NCI-H2081 (cell line): Measurements from ENCODE around the gene TMSB10.
"Not testable (repeated sequence)": the region's sequence is repeated elsewhere in the genome, so short reads cannot be mapped to it uniquely, and the experiment has no call there.

Source experiments
- DNase-seq, 2 experiments: peaks; one replicate each; lab custom pipeline; 2025; lab: John Stamatoyannopoulos, UW

Gene TMSB10

GRCh38 chr2:84904717-84905174 is 710 bp upstream of the TMSB10 start:
- DNase-seq, result peak in 1 of 2 experiments; percentile 16

- DNase-seq, result no peak
Measured at GRCh38 chr2:84906108-84906899, 848 bp downstream of the TMSB10 start.

DNA sequence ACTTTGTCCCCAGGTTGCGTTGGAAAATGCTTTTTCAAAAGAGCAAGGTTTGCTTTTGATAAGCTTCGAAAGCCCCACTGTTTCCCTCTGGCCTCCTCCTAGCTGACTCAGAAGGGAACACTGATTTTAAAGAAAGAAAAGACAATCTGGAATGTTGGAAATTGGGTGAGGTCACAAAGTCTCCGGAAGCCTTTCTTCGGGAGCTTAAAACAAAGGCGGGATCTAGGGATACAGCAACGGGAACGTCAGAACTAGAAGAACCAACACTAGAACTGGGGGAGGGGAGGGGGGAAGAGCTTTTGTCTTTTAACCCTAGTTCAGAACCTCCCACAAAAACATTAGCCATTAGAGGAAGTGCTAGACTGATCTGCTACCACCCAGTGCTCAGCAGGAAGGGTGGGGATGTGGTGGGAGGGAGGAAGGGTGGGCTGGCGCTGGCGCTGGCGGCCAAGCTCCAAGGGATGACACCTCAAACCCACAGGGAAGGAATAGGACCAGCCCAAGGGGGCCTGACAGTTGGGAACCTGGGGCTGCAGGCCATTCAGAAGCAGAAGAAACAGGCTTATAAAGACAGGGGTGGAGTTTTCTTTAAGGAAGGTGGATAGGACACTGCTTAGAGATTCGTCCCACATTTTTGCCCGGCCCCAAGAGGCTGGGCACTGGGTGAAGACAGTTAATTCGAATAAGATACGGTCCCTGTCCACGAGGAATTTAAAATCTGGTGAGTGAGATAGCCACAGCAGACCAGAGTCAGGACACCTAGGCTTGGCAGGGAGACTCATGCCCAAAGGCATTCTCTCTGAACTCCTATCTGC is 1.7 kb downstream of the TMSB10 start:
- peak; percentile 56 to 68 for DNase-seq

GRCh38 chr2:84908948-84909713 is 3.7 kb downstream of the TMSB10 start:
- DNase-seq, result no peak

DNA sequence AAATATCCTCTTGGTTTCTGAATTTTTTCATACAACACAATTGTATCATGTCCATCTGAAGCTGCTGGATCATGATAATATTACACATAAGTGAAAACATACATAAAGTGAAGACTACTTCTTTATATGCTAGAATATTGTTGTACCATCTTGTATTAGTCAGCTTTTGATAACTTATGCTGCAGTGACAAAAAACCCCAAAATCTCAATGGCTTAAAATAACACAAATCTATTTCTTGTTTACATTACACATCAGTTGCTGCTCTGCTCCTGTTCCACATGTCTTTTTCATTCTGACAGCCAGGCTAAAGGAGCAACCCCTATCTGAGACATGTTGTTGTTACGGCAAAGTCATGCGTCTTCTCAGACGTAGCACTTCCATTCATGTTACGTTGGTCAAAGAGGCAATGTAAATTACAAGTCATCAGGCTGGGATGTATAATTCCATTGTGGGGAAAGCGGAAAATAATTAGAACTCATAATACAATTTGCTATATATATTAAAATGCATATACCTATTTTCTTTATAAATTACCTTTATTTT is 5.8 kb downstream of the TMSB10 start:
- no peak for DNase-seq

DNA sequence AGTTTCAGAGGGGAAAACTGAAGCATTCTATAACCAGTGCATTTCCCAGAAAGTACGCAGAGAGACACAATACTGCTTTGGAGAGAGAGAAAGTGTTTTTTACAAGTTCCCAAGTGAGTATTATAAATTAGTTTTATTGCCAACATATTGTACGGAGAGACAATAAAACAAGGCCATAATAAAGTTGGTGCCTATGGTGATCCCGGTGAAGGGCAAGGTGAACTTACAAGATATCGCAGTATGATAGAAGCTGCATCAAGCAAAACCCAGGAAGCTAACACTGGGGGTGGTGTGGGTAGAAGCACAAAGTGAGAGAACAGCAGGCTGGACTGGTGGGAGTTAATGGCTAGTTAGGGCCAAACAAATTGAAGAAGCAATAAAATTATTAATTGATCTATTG is 7.5 kb downstream of the TMSB10 start:
- DNase-seq, result no peak

- no peak for DNase-seq
Measured at GRCh38 chr2:84914334-84914733, 8.9 kb downstream of the TMSB10 start.

DNA sequence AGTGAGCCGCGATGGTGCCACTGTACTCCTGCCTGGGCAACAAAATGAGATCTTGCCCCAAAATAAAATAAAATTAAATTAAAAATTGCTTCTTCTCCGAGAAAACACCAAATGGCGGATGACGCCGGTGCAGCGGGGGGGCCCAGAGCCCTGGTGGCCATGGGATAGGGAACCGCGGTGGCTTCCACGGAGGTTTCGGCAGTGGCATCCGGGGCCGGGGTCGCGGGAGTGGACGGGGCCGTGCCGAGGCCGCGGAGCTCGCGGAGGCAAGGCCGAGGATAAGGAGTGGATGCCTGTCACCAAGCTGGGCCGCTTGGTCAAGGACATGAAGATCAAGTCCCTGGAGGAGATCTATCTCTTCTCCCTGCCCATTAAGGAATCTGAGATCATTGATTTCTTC is 10.2 kb downstream of the TMSB10 start:
- DNase-seq, result not testable (repeated sequence)

DNA sequence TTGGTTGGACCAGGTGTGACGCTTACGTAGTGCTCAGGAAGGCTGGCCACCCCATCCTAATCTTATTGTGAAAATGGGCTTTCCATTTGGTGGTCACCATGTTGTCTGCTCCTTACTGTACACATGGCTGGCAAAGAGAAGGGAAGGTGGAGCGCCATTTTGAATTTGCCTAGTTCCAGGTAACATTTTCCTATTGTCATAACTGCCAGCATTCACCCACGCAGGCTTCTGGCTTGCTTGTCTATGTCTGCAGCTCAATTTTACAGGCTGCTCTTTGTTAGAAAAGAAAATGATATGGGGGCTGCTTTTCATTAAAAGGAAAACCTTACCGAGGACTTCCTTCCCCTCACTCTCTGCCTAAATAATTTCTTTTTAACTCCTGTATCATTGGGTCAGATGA is 12.4 kb downstream of the TMSB10 start:
- not testable (repeated sequence) for DNase-seq

GRCh38 chr2:84918430-84918829 is 13.0 kb downstream of the TMSB10 start:
- no peak for DNase-seq

DNA sequence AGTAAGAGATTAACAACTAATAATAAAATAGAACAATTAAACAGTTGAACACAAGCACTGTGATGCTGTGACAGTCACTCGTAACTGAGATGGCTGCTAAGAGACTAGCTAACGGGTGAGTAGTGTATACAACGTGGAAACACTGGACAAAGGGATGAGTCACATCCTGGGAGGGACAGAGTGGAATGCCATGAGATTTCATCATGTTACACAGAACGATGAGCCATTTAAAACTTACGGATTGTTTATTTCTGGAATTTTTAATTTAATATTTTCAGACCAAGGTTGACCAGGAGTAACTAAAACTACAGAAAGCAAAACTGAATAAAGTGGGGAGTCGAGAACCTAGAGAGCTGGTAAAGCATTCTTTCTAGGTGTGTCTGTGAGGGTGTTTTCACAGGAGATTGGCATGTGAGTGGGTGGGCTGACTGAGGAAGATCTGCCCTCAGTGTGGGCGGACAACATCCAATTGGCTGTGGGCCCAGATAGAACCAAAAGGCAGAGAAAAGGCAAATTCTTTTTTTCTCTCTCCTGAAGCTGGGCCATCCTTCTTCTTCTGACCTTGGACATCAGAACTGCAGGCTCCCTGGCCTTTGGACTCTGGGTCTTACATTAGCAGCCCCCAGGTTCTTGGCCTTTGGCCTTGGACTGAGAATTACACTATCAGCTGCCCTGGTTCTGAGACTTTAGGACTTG is 14.6 kb downstream of the TMSB10 start:
- no peak for DNase-seq

- no peak for DNase-seq
Measured at GRCh38 chr2:84923009-84923408, 17.6 kb downstream of the TMSB10 start.

GRCh38 chr2:84924173-84925106 is 19.0 kb downstream of the TMSB10 start:
- DNase-seq, result no peak

DNA sequence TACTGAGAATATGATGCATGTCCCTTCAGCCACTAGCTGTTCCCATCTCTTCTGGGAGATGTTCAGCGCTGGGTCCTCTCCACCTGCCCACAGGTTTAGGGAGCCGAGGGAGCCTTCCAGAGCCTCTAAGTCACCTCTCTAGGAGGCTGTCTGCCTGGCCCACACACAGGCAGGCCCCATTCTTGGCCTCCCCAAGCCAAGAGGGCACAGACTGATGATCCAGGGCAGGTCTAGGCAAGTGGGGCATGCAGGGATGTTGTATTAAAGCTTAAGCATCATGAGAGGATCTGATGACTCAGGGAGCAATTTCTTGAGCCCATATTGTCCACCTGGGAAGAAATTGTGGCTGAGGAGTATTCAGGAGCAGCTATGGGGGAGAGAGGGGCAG is 19.9 kb downstream of the TMSB10 start:
- DNase-seq, result no peak

- peak; percentile 89 to 90 for DNase-seq
Measured at GRCh38 chr2:84925724-84926376, 20.4 kb downstream of the TMSB10 start.

- no peak for DNase-seq
Measured at GRCh38 chr2:84927275-84927627, 21.8 kb downstream of the TMSB10 start.

DNA sequence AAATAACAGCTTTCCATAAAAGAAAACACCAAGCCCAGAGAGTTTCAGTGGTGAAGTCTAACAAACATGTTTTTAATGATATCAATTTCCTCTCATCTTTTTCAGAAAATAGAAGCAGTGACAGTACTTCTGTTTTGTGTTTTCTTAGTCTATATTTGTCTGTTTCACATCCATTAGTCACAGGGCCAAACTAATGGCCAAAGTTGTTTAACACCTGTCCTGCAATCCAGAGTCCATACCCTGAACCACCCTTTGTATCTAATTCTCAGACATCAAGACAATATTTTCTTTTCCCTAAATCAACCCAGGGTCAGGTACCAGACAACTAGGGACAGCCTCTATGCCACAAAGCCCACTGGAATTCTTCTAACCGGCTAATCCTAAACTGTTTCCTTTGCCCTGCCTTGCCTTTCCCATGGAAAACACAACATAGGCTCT is 25.9 kb downstream of the TMSB10 start:
- DNase-seq, result no peak

GRCh38 chr2:84938194-84938879 is 32.9 kb downstream of the TMSB10 start:
- no peak for DNase-seq

DNA sequence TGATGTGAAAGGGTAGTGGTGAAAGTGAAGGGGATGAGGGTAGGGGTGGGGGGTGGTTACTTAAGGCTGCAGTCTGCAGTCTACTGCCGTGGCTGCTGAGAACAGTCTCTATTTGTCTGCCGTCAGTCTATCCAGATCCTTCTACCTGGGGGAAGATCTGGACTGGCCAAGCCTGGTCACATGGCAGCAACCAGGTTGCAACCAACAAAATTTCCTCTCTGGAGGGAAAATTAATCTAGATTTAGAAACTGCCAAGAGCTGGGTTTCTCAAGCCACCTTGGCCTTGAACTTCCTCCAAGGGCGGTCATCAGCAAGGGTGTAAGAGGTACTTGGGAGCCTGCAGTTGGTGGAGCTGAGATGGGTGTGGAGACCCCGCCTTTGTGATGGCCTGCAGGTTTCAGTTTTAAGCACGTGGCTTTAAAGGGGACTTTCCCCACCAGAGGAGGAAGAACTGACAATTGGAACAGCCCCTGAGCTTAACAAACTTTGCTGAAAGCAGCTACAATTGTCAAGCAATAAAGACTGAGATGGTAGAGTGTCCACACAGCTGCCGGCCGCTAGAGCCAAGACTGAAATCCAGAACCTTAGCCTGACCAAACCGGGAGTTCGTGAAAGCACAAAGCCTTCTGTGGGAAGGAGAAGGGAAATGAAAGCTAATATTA is 34.1 kb downstream of the TMSB10 start:
- no peak for DNase-seq
